ENCODE results near the gene CHAC2. TPM values are rescaled to one million over a fixed set of nuclear protein-coding genes. Genes with fewer than 3 reads are reported as not detected.

The CHAC2 gene
- total and polyA plus RNA-seq, 9 of the 15 experiments (the other 6 are each of a cell fraction or from before 2014, with no cell fraction given): 9.8 to 35.6 (median 18.2) TPM

- TF ChIP-seq TCF3 (CRISPR knock-in tag; IDR thresholded peaks at IDR 0.05): no peak; the same call in 1 of the 2 replicates
- TF ChIP-seq FOSL1 (tag; conservative IDR thresholded peaks at IDR 0.05): no peak; the same call in 1 of the 2 replicates
- 0 out of 2 replicates have a peak, but pooled peaks have one; percentile 38 for TF ChIP-seq SRSF1 (IDR thresholded peaks at IDR 0.05; ENCODE audit: low read depth, low read length)
- no peak for TF ChIP-seq MYBL2 (IDR thresholded peaks at IDR 0.05; ENCODE audit: low read depth)
- no peak for TF ChIP-seq MYBL2 (CRISPR knock-in tag; IDR thresholded peaks at IDR 0.05; ENCODE audit: borderline replicate concordance)
- TF ChIP-seq FOXK1 (CRISPR knock-in tag; IDR thresholded peaks at IDR 0.05; ENCODE audit: borderline replicate concordance): no peak
- TF ChIP-seq ZFX (CRISPR knock-in tag; IDR thresholded peaks at IDR 0.05): peak; percentile 83
- TF ChIP-seq ZNF175 (CRISPR knock-in tag; IDR thresholded peaks at IDR 0.05; ENCODE audit: low read depth): no peak
- TF ChIP-seq EWSR1 (IDR thresholded peaks at IDR 0.05; ENCODE audit: borderline replicate concordance, low read depth, partially characterized antibody): no peak
- no peak for TF ChIP-seq THRAP3 (IDR thresholded peaks at IDR 0.05; ENCODE audit: borderline replicate concordance)
- TF ChIP-seq BCLAF1 (IDR thresholded peaks at IDR 0.05; ENCODE audit: borderline replicate concordance in 1 of 2, control insufficient read depth in 1 of 2, low read depth in 2 of 2, low read length in 1 of 2): no peak
- TF ChIP-seq DDX20 (tag; IDR thresholded peaks at IDR 0.05; ENCODE audit: low read depth): no peak
- no peak for TF ChIP-seq KLF1 (tag; IDR thresholded peaks at IDR 0.05)
- no peak for TF ChIP-seq ZSCAN32 (CRISPR knock-in tag; IDR thresholded peaks at IDR 0.05)
- TF ChIP-seq MED1 (CRISPR knock-in tag; IDR thresholded peaks at IDR 0.05; ENCODE audit: borderline replicate concordance): no peak
- no peak; the same call in 1 of the 2 replicates for TF ChIP-seq NFE2 (IDR thresholded peaks at IDR 0.05; ENCODE audit: low read depth)
- no peak for TF ChIP-seq ATF3 (IDR thresholded peaks at IDR 0.05)
- TF ChIP-seq ATF3 (CRISPR knock-in tag; conservative IDR thresholded peaks at IDR 0.05): no peak
- no peak for TF ChIP-seq CLOCK (CRISPR knock-in tag; IDR thresholded peaks at IDR 0.05; ENCODE audit: borderline replicate concordance)
- no peak; the same call in 1 of the 2 replicates for TF ChIP-seq HDAC2 (IDR thresholded peaks at IDR 0.05)
- TF ChIP-seq HSF4 (CRISPR knock-in tag; IDR thresholded peaks at IDR 0.05; ENCODE audit: borderline replicate concordance): no peak
Observed at GRCh38 chr2:53786705-53787613, 19.4 kb downstream of the CHAC2 start, which contains the start of the genes ASB3 and ERLEC1 (continued).

Measured in K562 (cell line).